GM19438 (cell line): ENCODE results near the gene TEAD2.

Experiments
- ATAC-seq: cut with Tn5 transposase; IDR thresholded peaks from one replicate; pipeline ENCODE4 v1.9.1; 2021; ENCODE audit warnings: low read depth; ENCODE audit not compliant: unreplicated experiment

Gene TEAD2

DNA sequence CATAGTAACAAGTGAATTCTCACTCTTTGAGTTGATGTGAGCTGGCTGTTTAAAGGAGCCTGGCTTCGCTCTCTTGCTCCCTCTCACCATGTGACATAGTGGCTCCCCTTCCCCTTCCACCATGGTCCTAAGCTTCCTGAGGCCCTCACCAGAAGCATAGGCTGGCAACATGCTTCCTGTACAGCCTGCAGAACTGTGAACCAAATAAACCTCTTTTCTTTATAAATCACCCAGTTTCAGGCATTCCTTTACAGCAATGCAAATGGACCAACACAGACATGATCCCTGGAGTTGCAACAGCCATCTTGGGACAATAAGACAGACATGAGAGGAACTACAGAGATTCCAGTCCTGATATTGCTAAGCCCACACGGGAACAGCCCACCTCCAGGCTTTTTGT, 12.6 kb downstream of the TEAD2 start:
- no peak for ATAC-seq

DNA sequence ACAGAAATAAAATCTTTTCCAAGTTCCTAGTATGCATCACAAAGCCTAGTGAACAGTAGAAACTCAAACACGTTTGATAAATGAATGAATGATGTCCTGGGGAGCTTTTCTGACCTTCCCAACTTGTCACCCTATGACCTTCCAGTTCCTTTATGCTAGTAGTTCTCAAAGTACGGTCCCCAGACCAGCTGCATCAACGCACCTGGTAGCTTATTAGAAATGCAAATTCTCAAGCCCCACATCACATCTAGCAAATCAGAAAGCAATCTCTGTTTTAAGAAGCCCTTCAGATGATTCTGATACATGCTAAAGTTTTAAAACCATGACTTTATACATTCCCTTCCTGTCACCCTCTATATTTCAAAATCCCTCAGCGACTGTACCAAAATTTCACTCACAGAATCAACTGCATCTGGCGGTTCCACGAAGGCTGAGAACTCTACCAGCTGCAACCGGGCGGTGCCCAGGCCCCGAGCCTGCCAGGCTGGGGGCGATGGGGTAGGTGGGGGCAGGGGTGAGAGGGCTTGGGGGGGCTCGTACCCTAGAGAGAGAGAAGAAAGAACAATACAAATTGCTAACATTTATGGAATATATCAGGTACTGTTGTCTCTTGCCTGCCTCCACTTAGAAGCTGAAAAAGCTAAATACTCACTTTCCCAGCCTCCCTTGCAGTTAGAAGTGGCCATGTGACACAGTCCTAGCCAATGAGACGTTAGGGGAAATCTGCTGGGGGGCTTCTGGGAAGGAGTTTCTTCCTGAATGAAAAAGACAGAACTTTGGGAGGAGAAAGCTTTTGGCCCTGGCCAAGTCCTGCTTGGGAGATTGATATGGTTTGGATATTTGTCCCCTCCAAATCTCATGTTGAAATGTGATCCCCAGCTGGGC, 13.7 kb downstream of the TEAD2 start:
- ATAC-seq, result no peak

DNA sequence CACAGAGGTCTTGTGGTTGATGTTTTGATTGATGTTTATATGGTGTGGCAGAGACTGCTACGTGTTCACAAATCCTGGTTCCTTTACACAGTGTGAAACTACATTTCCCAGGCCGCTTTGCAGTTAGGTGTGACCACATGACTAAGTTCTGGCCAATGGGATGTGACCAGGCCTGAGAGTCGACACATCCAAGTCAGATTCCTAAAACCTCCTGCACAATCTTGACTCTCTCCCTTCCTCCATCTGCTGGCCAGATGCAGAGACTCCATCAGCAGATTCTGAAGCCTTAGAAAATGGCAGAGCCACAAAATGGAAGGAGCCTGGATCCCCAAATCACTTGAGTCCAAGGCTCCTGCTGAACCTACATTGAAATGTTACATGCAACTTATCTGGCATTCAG, 14.4 kb downstream of the TEAD2 start:
- no peak for ATAC-seq

DNA sequence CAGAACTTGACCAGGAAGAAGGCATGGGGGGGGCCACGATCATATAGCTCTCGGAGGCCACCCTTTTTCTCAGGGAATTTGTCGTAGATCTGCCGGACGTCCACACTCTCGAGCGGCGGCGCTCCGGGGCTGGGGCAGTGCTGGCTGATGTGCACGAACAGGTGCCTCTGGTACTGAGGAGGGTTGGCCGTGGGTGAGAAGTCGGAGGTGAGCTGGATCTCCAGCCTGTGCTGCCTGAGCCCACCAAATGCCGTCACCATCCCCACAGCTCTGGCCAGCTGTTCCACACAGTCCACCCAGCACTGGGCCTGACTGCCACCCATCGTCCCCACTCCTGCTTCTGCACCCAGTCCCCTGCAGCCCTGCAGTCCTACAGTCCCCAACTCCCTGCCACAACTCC, 15.0 kb downstream of the TEAD2 start:
- ATAC-seq, result no peak

DNA sequence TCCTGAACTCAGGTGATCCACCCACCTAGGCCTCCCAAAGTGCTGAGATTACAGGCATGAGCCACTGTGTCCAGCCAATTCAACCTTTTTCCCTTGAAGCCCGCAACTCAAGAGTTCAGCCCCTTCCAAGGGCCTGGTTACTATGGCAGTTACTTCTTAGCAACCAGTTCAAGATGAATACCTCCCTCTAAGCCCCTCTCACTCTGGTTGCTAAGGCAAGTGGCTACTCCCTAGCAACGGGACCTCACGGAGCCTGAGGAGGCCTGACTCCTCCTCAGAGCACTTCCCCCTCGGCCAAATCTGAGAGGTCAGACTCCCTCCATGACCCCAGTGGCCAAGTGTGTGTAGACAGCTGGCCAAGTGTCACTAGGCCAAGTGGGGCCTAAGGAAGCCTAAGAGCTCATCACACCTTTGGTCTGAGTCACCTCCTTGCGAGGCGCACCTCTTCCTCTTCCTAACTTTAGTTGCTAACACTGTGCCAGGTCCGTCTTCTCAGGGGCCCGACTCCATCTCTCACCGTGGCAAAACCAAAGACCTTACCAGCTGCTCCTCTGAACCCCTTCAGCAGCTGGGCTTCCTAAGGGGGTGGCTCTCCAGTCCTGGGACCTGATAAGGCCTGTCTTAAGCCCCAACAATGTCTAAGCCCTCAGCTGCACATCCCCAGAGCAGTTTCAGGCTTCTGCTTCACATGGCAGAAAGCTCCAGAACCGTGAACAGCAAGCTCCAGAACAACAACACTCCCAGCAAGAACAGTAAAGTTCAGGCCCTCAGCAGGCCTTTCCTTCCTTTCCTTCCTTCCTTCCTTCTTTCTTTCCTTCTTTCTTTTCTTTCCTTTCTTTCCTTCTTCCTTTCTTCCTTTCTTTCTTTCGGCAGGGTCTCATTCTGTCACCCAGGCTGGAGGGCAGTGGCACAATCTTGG, 17.5 kb downstream of the TEAD2 start:
- no peak for ATAC-seq

DNA sequence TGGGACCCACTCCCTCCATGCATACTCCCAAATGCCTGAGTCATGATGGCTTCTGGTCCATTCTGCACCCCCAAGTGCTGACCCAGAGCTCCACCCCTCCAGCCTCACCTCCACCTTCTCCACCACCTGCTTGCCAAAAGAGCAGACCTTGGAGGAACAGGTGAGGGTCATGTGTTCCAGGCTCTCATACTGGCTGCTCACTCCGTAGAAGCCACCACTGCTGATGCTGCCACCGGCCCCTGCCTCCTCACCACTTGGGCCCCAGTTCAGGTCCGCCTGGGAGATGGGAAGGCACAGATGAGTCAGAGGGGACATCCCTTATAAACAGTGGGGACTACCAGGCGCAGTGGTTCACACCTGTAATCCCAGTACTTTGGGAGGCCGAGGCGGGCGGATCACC, 19.1 kb downstream of the TEAD2 start:
- ATAC-seq, result no peak

DNA sequence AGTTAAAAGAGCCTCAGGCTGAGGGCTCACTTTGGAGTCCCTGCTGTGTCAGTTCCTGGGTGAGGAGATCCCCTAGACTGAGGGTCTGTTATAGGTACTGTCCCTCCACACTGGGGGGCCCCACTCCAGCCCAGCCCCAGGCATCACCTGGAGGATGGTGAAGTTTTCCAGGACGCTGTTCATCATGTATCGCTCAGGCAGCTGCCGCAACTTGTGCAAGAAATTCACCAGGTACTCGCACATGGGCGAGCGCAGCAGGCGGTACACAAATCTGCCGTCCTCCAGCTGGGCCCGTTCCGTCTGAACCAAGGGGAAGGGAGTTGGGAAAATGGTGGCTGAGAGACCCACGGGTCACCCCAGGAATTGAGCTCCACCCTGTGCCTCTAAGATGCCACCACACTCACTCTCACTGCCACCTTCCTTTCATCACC, 19.9 kb downstream of the TEAD2 start:
- ATAC-seq, result no peak

DNA sequence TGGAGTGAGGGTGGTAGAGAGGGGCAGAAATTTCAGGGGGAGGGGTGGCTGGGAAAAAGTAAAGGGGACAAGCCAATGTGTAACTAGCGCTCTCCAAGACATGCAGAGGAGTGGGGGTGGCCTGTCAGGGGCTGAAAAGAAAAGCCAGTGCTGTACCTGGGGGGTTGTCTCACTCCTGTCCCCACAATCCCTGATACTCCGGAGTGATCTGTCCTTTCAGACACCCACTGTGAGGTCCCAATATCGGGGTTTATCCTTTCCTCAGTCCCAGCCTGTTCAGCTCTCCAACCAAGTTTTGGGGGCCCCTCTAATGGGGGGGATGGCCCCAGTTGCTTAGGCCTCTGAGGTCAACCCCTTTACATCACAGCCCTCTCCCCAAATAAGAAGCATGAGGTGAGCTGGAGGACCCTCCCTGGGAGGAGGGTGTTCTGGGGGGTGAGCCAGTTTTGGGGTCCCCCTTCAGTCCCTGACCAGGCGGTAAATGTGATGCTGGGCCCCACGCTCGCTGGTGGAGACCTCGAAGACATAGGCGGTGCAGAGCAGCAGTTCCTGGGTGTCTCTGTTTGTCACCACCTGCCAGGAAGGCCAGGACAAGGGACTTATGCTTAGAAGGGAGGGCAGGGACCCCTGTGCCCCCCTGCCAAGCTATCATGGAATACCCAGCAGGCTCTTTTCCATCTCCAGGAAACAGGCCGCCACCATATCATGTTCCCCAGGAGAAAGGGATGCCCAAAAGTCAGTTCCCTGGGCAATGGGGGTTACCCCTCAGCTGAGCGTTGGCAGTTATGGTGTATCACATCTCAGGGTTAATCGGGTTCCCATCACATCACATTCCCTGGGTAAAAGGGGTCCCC, 21.1 kb downstream of the TEAD2 start:
- no peak for ATAC-seq

DNA sequence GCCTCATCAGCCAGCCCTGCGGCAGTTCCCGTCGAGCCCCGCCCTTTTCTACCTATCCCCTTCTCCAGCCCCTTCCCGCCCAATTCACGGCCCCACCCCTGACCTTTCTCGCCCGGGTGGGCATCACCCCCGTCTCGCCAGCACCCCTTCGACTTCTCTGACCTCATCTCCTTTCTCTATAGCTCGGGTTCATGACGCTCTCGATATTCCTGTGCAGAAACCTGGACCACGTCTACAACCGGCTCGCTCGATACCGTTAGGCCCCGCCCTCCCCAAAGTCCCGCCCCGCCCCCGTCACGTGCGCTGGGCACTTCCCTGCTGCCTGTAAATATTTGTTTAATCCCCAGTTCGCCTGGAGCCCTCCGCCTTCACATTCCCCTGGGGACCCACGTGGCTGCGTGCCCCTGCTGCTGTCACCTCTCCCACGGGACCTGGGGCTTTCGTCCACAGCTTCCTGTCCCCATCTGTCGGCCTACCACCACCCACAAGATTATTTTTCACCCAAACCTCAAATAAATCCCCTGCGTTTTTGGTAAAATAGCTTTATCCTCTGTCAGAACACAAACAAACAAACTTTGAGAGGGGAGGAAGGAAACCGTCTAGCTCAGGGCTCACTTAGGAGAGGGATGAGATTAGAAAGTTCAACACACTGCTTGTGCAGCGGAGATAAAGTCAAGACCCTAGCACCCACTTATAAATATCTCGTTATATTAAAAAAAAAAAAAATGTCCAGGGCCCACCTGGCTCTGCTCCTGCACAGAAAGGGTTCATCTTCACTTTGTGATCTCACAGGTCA, 21.9 kb downstream of the TEAD2 start:
- ATAC-seq, result peak; percentile 69

DNA sequence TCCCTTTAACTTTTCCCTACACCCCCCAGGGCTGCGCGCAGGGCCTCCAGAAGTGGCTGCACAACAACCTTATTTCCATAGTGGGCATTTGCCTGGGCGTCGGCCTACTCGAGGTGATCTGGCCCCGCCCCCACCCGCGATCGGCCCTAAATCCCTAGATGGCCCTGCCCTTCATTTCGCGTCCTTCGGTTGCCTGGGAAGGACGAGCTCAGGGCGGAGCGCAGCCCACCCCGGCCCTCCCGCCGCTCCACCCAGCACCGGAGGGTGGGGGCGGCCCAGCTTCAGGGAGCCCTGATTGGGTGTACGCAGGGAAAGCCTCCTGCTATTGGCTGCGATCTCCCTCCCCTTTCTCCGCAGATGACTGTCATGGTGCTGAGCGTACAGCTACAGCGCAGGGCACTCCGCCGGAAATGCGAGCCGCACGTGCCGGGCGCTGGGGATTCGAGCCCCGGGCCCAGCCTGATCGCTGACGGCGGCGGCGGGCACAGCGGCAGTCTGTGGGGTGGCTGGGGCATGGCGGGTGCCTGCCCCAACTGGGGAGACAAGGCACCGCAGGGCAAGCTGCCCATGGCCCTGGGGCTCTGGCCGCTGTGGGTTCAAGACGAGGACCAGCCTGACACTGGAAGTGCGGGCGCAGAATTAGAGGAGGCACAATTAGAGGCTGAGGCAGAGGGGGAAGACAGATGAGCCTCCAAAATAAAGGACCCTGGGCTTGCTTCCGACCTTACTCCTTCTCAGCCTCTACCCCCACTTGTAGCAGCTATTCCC, 22.7 kb downstream of the TEAD2 start:
- ATAC-seq, result no peak

DNA sequence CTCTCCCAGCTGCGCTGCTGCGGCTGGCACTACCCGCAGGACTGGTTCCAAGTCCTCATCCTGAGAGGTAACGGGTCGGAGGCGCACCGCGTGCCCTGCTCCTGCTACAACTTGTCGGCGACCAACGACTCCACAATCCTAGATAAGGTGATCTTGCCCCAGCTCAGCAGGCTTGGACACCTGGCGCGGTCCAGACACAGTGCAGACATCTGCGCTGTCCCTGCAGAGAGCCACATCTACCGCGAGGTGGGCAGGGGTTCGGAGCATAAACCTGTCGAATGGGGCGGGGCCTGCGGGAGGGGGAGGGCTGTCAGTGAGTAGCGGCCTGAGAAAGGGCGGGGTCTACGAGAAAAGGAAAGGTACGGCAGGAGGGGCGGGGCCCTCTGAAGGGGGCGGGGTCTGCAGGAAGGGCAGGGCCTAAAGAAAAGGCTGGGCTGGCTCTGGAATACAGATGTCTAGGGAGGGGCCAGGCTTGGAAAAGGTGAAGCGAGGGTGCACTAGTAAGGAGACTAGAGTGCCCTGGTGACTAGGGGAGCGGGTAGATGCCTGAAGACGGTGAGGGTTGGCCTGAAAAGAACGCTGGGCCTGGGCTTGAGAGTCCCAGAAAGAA, 23.4 kb downstream of the TEAD2 start:
- ATAC-seq, result no peak

DNA sequence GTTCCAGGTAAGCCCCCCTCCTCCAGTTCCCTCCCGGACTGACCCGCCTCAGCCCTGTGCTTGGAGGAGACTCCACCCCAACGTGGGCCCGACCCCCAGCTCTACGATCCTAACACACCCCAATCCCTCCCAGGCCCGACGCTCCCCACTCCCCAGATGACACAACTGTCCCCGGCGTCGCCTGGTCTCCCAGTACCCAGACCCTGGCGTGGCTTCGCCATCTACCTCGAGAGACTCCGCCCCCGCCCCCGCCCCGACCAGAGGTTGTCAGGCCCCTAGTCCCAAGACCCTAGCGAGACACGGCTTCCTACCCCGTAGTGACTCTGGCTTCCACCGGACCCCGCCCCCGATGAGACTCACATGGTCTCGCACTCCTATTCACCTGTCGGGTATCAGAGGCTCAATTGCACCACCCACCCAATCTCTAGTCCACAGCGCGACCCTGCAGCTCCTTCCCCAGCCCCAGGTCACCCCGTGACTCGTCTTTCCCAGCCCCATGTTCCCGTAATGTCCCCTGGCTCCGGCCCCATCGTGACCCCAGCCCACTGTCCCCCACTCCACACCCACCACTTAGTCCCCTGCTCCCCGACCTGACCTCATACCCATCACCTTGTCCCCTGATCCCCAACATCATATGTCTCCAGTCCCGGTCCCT, 24.1 kb downstream of the TEAD2 start:
- ATAC-seq, result no peak

DNA sequence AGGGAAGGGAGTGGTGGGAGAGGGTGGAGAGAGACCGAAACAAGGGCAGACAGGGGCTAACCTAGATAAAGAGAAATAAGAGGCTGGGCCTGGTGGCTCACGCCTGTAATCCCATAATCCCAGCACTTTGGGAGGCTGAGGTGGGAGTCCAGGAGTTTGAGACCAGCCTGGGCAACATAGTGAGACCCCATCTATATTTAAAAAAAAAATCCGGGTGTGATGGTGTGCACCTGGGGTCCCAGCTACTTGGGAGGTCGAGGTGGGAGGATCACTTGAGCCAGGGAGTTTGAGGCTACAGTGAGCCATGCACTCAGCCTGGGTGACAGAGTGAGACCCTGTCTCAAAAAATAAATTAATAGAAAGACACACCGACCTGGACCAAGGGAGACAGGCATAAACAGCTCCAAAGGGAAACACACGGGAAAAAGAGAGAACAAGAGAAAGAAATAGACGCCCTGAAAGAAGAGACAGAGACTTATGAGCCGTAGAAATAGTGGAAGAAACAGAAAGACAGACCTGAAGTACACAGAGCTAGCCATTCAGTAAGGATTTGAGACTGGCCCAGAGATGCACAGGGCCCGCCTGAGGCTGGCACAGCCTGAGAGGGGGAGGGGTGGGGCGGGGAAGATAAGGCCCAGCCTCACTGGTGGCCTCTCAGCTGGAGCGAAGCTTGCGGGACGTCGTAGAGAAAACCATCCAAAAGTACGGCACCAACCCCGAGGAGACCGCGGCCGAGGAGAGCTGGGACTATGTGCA, 24.8 kb downstream of the TEAD2 start:
- ATAC-seq, result no peak

DNA sequence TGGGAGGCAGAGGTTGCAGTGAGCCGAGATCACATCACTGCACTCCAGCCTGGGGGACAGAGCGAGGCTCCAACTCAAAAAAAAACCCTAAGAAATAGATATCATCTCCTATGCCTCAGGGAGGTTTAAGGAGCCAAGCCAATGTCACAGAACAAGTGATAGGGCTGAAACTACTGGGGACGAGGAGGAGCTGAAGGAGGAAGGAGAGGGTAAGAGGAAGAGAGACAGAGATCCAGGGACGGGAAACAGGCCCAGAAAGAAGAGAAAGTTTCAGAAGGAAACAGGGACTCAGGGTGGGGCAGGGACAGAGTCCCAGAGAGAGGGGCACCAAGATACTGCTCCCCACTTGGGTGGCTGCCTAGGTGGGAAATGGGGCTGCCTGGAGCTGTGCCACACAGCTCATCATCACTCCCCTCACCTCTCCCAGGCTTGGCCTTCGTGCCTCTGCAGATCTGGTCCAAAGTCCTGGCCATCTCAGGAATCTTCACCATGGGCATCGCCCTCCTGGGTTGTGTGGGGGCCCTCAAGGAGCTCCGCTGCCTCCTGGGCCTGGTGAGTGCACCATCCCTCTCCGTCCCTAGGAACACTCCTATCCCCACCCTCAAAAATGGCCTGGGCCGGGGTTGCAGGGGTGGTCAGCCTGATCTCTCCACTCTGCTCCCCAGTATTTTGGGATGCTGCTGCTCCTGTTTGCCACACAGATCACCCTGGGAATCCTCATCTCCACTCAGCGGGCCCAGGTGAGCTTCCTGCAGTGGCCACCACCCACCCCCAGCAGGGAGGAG, 25.5 kb downstream of the TEAD2 start:
- ATAC-seq, result no peak

DNA sequence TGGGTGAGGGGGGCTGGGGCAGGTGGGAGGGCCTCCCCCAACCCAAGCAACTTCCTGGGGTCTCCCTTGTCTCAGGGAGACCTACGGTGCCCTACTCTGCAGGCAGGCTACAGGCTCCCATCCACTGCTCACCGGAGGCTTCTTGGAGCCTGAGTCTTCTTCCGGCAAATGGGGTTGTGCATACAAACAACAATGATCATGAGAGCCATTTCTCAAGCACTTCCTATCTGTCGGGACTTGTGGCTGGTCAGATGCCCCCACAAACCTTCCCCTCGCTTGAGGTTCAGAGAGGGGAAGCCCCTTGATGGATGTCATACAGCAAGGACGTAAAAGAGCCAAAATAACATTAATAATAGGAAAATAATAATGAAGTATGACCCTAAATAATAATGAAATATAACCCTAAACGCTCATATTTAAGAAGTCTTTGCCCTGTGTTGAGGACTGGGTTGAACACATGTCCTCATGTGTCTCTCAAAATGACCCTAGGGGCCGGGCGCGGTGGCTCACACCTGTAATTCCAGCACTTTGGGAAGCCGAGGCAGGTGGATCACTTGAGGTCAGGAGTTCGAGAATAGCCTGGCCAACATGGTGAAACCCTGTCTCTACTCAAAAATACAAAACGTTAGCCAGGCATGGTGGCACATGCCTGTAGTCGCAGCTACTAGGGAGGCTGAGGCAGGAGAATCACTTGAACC, 26.3 kb downstream of the TEAD2 start:
- no peak for ATAC-seq
